ENCODE results near the gene TSHZ2.
"Not testable (repeated sequence)": the region's sequence is repeated elsewhere in the genome, so short reads cannot be mapped to it uniquely, and the experiment has no call there.

TSHZ2 gene

GRCh38 chr20:52962183-52962582 is 10.0 kb upstream of the TSHZ2 start:
- DNase-seq (ENCODE audit: low spot score), result no peak

- no peak for DNase-seq (ENCODE audit: low spot score)
Measured at GRCh38 chr20:52963131-52963530, 9.0 kb upstream of the TSHZ2 start.

GRCh38 chr20:52964131-52964530 is 8.0 kb upstream of the TSHZ2 start:
- no peak for DNase-seq (ENCODE audit: low spot score)

- DNase-seq (ENCODE audit: low spot score), result no peak
Measured at GRCh38 chr20:52965380-52965779, 6.8 kb upstream of the TSHZ2 start.

- no peak for DNase-seq (ENCODE audit: low spot score)
Measured at GRCh38 chr20:52965819-52966218, 6.3 kb upstream of the TSHZ2 start.

- DNase-seq (ENCODE audit: low spot score), result not testable (repeated sequence)
Measured at GRCh38 chr20:52966543-52966942, 5.6 kb upstream of the TSHZ2 start.

- DNase-seq (ENCODE audit: low spot score), result no peak
Measured at GRCh38 chr20:52971498-52972189, 514 bp upstream of the TSHZ2 start.

- DNase-seq (ENCODE audit: low spot score), result peak; percentile 34
Measured at GRCh38 chr20:52972965-52973819, 1.0 kb downstream of the TSHZ2 start.

- DNase-seq (ENCODE audit: low spot score), result no peak
Measured at GRCh38 chr20:52974179-52974594, 2.0 kb downstream of the TSHZ2 start.

- DNase-seq (ENCODE audit: low spot score), result no peak
Measured at GRCh38 chr20:52975029-52975732, 3.0 kb downstream of the TSHZ2 start.

GRCh38 chr20:52975803-52976531 is 3.8 kb downstream of the TSHZ2 start:
- no peak for DNase-seq (ENCODE audit: low spot score)

GRCh38 chr20:52978851-52979250 is 6.7 kb downstream of the TSHZ2 start:
- no peak for DNase-seq (ENCODE audit: low spot score)

- DNase-seq (ENCODE audit: low spot score), result no peak
Measured at GRCh38 chr20:52981051-52981450, 8.9 kb downstream of the TSHZ2 start.

- DNase-seq (ENCODE audit: low spot score), result no peak
Measured at GRCh38 chr20:52983726-52984450, 11.7 kb downstream of the TSHZ2 start.

GRCh38 chr20:52984451-52984810 is 12.3 kb downstream of the TSHZ2 start:
- DNase-seq (ENCODE audit: low spot score), result no peak

GRCh38 chr20:52985687-52986086 is 13.5 kb downstream of the TSHZ2 start:
- no peak for DNase-seq (ENCODE audit: low spot score)

GRCh38 chr20:52987295-52987694 is 15.1 kb downstream of the TSHZ2 start:
- no peak for DNase-seq (ENCODE audit: low spot score)

- DNase-seq (ENCODE audit: low spot score), result no peak
Measured at GRCh38 chr20:52991830-52992229, 19.7 kb downstream of the TSHZ2 start.

- no peak for DNase-seq (ENCODE audit: low spot score)
Measured at GRCh38 chr20:52992632-52993031, 20.5 kb downstream of the TSHZ2 start.

GRCh38 chr20:52993076-52993475 is 20.9 kb downstream of the TSHZ2 start:
- DNase-seq (ENCODE audit: low spot score), result no peak

- no peak for DNase-seq (ENCODE audit: low spot score)
Measured at GRCh38 chr20:52994184-52994970, 22.2 kb downstream of the TSHZ2 start.

Data from D341Med (cell line).